GOT3 (cell line): ENCODE measurements around the gene PIGH.
A peak's percentile ranks its signal among the peaks of the same experiment; 100 is the strongest.

Experiments used
- DNase-seq: peaks from one replicate; lab custom pipeline; 2025; ENCODE audit warnings: mixed read lengths; lab: John Stamatoyannopoulos, UW

PIGH gene

DNA sequence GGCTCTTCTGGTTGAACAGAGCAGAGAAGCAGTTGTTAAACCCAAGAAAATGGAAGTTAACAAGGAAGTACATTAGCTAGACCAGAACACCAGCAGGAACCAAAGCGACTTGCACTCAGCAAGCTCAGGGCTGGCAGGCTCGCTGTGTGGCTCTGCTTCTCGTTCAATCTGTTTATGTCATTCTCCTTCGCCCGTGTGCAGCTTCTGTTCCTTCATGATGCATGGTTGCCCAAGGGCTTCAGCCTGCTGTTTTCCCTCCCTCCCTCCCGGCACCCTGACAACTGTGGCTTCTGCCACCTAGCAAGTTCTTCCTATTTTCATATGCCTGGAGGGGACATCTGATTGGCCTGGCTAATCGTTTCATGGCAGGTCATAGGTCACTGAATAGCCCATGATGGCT, 25.3 kb downstream of the PIGH start:
- no peak for DNase-seq

DNA sequence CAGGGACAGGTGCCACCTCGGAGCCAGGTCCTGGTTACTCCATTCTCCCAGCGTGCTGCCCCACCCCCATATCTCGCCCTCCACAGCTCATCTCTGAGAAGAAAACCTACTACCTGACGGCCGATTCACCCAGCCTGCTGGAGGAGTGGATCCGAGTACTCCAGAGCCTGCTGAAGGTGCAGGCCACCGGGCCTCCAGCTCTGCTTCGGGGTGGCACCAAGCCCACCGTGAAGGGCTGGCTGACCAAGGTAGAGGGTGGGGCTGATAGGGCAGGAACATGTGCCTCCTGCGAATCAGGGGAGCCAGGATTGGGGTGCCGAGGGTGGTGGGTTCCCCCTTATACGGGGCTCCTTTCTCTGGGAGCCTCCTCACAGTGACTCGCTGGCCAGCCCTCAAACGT, 25.9 kb downstream of the PIGH start:
- DNase-seq = no peak

DNA sequence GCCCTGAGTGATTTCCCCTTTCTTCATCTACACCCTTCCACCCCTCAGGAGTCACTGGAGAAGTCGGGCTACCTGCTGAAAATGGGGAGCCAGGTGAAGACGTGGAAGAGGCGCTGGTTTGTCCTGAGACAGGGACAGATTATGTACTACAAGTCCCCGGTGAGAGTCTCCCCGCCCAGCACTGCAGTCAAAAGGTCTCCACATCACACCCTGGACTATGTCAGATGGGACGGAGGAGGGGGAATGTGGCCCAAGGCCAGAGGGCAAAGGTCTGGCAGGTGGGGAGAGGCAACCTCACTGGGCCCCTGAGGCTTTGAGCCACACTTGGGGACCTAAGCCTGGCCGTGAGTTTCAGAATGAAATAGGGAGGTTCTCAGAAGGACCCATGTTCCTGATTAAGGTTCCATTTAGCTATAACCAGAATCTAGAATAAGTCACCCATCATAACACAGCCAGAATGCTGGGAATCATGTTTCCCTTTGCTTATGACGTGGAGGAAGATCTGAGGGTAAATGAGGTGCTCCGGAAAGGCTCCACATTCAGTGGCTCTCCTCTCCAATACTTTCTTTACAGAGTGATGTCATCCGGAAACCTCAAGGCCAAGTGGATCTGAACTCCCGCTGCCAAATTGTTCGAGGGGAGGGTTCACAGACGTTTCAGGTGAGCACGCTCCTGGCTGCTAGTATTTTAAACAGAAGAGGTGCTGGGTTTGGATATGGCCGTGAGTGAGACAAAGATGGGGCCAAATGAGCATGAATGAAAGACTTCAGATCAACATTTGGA, 26.6 kb downstream of the PIGH start:
- no peak for DNase-seq

DNA sequence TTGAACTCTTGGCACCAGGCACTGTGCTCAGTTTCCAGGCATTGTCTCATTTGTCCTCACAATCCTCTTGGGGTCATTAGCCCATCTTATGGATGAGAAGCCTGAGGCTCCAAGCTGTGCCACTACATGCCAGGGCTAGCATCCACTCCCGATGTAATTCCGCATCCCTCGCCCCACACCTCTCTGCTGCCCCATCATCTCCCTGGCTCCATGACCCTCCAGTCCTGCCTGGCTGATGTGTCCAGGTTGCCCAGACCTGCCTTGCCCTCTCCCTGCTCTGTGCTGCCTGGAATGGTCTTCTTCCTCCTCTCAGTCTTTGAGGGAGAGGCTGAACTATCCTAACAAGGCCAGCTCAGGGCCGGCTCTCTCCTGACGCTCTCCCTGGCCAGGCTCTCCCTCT, 27.5 kb downstream of the PIGH start:
- DNase-seq = no peak

DNA sequence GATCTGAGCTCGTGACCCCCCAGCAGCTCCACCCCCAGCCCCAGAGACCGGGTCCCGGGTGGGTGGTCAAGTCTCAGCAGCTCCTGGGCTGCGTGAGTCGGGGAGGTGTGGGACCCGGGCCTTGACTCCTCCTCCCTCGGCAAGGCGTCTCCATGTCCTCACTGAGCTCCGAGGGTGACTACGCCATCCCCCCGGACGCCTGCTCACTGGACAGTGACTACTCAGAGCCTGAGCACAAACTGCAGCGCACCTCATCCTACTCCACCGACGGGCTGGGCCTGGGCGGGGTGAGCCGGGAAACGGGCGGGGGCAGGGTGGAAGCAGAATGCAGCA, 28.1 kb downstream of the PIGH start:
- DNase-seq = no peak

DNA sequence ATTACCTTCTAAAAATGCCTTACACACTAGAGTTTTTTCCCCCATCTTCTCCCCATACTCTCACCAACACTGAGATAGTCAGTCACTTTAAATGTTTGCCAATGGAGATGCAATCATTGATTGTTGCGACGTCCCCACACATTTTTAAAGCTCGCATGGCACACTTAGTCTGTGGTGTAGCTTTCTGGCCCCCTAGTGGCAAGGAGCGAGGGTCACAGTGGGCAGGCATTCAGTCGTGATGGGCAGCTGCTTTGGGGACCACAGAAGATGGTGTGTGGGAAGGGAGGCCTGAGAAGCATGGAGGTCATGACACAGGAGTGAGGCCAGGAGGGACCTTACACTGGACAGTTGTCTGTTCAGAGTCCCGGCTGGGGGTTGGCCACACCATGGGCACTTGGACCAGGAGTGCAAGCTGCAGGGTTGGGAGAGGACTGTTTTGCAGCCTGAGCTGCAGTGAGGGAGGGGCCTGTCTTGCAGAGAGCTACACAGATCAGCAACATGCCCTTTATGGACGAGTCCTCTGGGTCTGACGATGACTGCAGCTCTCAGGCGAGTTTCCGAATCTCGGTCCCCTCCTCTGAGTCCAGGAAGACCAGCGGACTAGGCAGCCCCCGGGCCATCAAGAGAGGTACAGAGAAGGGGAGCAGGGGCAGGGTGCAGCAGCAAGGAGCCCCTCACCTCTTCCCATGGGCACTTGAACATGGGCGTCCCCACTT, 28.6 kb downstream of the PIGH start:
- peak; percentile 6 for DNase-seq

DNA sequence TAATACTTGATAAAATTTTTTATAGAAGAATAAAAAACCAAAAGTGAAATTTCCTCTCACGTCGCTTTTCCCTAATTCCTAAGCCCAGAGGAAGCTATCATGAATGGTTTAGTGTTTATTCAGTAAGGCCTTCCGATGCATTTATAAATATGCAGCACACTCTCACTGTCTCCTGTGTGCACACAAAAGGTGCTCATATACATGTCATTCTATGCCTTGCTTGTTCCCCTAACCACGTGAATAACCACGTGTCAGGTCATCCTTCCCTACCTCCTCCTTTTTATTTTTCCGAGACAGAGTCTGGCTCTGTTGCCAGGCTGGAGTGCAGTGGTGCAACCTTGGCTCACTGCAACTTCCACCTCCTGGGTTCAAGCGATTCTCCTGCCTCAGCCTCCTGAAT, 29.6 kb downstream of the PIGH start:
- DNase-seq = no peak

DNA sequence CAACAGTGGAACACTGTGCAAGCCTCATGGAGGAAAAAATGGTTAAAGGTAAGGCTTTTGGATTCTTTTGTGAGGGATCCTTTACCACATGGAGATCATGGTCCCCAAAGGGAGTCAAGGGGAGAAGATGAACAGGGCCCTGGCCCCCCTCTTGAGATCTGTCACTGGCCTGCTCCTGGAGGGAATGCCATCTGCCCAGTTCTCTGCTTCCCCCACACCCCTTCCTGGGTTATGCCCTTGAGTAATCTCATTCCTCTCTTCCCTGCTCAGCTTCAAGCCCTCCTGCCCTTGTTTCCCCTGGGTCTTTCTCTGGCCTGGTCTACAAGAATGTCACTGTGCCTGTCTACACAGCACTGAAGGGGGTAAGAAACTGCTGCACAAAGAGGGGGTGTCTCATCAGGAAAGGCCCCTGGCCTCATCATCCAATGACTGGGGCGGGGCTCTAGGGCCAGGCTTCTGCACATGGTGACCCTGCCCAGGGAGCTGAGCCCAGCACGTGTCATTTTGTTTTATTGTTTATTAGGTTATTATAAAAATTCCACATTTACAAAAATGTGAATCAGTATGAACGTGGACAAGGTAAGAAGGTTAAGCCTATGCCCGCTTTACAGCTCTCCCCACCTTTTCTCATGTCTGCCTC, 30.3 kb downstream of the PIGH start:
- DNase-seq = no peak

DNA sequence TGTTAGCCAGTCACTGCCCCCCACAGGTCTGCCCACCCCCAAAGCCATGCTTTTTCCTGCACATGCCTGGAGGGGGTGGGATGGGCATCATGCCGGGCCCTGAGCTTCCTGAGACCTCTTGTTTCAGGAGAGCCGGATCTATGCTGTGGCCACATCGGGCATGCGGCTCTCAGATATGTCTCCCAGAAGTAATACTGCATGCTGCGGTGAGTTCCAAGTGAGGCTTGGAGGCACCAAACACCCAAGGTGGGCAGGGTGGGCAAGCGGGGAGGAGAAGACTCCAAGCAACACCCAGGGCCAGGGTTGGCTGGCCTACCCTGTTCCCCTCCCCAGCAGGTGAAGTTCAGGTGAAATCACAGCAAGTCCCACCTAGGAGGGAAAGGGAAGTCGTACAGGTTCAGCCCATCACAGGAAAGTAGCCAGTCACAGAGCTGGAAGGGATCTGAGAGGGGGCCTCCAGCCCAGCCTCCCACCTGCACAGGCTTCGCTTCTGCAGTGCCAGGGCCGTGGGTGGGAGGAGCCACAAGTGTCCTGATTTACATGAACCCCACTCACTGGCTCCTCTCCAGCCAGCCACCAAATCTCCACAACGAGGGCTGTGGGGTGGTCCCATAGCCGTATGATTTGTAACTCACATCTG, 30.9 kb downstream of the PIGH start:
- DNase-seq = no peak

DNA sequence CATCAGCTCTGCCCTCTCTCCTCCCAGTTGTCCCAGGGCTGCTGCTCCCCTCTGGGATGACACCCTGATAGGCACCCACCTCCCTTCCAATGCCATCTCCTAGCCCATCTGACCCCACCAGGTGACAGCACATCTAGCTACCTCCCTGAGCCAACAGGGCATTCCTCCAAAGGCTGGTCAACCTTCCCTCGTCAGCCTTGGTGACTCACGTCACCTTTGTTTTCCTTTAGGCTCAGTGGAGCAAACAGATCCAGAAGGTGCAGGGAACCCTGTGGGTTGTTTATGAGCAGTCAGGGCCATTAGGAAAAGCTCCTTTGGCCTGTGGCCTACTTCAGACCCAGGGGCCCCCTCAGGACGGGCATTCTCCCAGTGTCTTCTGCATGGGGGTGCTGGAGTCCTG, 32.4 kb downstream of the PIGH start:
- DNase-seq = no peak

DNA sequence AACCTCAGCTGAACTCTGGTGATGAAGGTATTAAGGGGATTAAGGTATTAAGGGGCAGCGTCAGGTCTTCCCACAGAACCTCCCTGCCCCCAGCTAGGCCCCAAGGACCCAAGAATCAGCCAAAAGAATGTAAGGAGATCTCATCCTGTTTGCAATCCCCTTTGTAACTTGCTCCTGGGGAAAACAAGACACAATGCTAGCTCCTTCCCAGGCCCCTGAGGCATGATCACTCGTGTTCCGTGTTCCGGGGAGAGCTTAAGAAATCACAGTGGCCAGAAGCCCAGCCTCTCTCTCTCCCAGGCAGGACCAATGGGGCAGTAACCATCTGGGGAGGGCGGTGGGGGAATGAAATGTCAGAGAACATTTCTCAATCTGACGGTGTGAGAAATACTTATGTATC, 33.2 kb downstream of the PIGH start:
- no peak for DNase-seq

DNA sequence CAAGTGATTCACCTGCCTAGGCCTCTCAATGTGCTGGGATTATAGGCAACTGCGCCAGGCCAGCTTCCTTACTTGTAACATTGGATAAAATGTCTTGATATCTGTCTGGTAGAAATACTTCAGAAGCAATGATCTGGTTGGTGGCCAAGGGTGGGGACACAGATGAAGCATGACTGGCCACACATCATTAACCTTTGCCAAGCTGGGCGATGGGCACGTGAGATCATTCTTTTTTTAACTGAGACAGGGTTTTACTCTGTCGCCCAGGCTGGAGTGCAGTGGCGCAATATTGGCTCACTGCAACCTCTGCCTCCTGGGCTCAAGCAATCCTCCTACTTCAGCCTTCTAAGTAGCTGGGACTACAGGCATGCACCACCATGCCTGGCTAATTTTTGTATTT, 35.8 kb downstream of the PIGH start:
- DNase-seq = no peak

DNA sequence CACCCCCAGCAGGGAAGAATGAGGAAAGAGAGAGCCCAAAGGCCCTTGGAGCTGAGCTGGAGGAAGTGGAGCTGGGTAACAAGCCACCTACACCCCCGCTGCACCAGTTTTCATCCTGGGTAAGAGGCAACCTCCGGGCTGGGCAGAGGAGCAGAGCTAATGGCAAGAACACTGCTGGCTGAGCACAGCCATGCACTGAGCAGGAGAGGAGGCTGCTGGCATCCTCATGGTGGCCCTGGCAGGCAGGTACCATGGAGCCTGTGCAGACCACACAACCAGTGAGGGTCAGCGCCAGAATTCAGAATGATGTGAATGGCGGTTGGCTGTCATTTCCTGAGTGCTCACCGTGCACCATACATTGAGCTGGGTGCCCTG, 37.3 kb downstream of the PIGH start:
- no peak for DNase-seq

DNA sequence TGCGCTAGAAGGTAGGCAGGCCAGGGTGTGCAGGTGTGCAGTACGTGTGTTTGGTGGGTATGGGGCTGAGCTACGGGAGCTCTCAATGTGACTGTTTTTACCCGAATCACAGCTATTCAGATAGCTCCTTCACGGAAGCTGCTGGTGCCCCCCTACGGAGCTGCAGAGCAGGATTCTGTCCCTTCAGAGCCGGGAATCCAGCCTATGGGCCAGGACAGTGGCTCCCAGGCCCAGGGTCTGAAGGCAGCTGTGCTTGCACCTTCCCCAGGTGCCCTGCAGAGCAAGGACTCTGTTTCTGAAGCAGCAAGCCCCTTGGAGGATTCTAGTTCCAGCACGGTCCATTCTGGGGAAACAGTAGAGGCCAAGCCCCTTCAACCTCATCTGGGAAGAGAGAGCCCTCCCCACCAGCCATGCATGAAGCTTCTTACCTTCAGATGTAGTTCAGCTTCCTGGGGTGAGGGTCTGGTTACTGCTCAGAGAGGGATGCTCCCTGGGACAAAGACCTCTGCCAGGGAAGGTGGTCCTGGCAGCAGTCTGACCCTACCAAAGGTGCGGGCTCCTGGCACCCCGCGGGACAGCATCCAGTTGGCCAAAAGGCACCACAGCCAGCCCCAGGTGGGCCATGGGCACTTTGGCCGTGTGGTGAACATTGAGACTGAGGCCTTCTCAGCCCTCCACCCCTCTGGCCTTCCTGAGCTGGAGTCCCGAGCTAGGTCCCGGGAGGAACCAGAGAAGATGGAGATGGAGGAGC, 37.9 kb downstream of the PIGH start:
- no peak for DNase-seq

DNA sequence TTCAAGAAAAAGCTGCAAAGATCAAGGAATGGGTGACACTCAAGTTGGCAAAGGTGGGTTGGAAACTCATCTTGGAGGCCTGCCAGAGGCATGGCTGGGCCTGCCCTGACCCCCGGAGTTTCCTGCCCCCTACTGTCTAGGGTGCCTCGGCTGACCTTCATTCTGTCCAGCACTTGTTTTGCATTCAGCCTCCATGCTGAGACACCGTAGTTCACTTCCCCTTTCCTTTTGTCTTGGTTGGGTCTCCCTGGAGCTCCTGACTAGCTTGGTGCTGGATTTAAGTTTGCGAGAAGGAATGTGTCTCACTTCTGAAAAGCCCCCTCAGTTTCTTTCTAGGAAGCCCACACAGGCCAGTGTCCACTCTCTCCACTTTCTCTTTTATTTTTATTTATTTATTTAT, 40.4 kb downstream of the PIGH start:
- no peak for DNase-seq

DNA sequence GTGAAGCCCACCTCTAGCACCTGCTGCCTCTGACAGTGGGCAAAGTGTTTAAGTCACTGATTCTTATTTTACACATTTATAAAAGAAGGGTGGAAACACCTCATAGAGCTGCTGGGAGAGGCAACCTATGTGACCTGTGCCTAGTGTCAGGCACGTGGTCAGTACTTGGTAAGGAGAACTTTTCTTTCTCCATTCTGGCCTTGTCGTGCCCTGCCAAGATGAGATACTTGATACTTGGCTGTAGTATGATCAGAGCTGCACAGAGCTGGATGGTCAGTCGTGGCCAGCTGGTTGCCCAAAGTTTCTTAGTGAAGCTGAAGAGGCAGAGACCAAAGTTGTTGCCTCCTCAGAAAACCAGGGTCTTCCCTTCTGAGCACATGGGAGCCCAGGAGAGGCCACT, 42.4 kb downstream of the PIGH start:
- no peak for DNase-seq

DNA sequence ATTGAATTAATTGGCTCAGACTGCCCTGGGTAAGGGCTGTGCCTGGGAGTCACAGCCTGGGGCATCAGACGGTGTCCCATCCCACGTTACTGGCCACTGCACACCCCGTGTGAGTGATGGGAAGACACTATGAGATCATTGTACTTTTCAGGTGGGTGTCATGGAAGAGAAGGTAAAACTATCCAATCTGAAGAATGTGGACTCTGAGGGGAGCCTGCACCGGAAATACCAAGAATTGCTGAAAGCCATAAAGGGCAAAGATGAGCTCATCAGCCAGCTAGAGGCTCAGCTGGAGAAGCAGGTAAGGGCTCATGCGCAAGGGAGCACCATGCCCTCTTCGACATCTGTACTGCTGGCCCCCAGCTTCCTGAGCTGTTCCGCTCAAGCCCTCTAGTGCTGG, 43.0 kb downstream of the PIGH start:
- DNase-seq = no peak

DNA sequence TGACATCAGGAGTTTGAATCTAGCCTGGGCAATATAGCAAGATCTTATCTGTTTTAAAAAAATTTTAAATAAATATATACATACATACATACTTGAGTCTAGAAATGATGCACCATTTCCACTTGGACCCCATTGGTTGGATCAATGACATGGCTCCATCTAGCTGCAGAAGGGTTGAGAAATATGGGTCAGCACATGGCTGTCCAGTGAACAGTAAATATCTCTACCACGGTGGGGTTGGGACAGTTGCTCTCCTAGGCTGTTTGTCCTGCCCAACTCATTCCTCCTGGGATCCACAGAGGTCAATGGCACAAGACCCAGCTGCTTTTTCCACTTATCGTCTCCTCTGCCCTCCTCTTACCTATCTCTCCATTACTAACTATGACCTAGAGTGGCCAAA, 43.4 kb downstream of the PIGH start:
- no peak for DNase-seq

DNA sequence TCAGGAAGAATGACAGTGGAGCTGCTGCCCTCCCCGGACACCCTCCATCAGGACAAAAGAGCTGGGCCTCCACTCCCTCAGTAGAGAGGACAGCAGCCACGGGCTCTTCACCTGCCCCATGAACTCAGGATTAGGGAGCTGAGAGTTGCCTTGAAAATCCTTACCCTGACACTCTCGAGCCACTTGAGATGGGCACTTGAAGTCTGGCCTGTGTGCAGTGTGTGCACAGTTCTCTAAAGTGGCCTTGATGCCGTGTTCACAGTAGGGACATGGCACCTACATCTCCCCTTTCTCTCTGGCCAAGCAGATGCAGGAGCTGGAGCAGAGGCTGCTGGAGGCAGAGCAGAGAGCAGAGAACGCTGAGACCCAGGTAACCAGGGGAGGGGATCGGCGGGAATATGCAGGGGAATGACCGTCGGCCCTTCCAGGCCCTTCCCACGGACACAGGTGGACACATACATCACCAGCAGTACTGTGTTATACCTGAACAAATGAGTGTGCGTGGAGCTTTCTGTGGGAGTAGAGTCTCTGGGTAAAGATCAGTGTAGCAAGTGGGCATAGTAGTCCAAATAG, 44.5 kb downstream of the PIGH start:
- DNase-seq = no peak

DNA sequence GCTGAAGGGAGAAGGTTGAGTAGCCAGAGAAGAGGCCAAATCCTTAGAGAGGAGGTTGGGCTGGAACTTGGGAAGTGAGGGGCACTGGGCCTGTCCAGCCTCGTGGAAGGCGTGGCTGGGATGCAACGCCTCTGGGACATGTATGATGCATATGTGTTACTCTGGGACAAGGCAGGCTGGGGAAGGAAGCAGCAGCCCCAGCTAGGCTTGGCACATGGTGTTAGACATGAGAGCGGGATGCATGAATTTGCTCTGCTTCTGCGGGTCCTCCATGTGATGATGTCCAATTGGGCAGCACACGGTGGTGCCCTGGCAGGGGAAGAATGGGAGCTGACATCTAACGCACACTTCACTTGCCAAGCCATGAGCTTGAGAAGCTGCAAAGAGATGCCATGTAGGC, 45.7 kb downstream of the PIGH start:
- no peak for DNase-seq

DNA sequence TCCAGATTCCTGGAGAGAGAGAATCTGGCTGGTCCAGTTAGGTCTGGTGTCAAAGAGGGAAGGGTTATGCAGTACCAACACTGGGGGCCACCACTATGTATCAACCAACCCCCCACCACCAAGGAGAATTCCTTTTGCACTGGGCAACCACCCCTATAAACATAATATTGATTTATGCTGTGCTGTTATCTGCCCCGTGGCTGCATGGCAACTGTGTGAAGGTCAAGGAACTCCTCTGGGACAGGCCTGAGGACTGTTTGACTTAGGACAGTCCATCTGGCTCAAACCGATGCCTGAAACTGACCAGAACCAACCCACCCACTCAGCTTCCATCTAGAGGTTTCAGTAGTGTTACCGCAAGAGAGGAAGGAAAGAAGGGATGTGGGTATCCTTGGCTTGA, 46.5 kb downstream of the PIGH start:
- DNase-seq = no peak

DNA sequence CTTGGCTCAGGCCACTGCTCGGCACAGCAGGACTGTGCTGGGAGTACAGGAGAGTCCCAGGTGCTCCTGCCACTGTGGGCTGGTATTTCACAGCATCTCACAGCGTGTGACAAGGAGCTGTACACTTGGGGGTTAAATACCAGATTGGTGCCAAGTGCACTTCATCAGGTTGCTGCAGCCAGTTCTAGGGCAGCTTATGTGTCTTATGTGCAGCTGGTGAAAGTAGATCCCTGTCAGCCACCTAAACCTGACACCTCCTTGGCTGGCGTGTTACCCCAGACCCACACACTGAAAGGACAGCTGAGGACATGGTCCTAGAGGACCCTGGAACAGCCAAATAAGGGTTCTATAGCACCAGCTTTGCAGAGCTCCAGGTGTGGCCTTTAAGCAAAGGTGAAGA, 48.1 kb downstream of the PIGH start:
- no peak for DNase-seq
